NCI-H1092 (cell line): Measurements from ENCODE around the gene HSFY2.
"Not testable (repeated sequence)": the region's sequence is repeated elsewhere in the genome, so short reads cannot be mapped to it uniquely, and the experiment has no call there.

Experiments used
- DNase-seq: peaks from one replicate; lab custom pipeline; 2025; lab: John Stamatoyannopoulos, UW

HSFY2 gene

DNA sequence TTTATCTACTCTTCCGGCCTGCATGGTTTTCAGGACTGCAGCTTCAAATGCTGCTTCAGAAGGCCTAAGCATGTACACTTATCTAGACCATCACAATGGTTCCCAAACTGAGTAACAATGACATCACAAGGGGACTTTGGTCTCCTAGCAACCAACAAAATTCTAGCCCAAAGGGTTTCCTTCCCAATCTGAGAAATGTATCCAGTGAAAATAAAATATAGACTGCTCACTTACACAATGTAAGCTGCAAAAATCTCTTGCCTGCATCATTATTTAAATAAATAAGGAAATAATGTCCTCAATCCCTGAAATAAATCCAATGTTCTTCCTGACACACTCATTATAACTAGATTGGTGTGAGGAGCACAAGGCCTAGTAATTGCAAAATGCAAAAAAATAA is at the start of gene HSFY2:
Gene HSFY2 (minus strand): TSS at position 101 of the 400 bp plus-strand sequence. CDS start 117 bp downstream, outside the sequence.
- not testable (repeated sequence) for DNase-seq

DNA sequence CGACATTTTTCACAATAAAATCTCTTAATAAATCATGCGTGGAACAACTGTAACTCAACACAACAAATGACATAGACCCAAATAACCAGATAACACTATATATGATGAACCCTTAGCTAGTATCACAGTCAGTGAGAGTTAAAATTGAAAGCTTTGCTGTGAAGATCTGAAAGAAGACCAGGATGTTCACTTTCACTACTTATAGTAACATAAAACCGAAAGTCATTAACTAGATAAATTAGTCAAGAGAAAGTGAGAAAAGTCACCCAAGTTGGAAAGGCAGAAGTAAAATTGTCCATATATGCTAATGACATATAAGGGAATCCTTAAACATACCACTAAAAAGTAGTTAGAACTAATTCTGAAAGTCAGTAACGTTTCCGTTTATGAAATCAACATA is 42.2 kb upstream of the HSFY2 start:
- DNase-seq, result not testable (repeated sequence)

DNA sequence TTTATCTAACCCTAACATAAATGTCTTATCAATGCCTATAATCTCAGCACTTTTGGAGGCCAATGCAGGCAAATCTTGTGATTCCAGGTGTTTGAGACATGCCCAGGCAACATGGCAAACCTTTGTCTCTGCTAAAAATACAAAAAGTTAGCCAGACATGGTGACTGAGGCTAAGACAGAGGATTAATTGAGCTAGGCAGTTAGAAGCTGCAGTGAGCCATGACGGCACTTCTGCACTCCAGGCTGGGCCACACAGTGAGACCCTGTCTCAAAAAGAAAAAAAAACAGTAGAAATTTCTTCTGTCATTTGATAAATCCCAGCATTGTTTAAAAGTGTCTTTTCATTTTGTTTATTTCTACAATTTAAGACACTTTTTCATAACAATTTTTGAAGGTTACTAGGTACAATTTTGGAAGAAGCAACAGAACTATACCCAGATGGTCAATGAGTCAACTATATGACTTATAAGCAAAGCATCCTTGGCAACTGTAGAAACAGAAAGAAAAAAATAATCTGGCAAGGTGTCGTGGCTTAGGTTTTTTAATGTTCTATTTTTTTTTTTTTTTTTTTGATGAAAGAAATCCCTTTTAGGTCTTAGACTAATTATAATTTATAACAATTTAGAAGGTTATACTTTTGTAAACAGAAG is 15.3 kb upstream of the HSFY2 start:
- DNase-seq, result not testable (repeated sequence)

DNA sequence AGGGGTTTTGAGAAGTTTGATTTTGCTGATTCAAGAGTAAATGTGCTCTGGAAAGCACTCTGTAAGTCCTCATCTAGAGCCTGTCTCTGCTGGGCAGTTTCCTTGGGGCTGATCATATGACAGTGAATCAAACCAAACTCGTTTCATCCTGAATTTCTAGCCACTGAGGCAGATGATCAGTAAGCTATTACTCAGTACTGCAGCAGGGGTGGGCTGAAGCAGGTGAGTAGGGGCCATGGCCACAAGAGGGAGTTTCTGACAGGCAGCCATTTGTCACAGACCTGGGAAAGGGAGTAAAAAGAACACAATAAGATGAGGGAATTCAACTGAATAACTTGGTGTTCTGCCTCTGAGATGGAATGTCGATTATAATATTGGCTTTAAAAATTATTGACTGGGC is 19.5 kb downstream of the HSFY2 start:
- not testable (repeated sequence) for DNase-seq

DNA sequence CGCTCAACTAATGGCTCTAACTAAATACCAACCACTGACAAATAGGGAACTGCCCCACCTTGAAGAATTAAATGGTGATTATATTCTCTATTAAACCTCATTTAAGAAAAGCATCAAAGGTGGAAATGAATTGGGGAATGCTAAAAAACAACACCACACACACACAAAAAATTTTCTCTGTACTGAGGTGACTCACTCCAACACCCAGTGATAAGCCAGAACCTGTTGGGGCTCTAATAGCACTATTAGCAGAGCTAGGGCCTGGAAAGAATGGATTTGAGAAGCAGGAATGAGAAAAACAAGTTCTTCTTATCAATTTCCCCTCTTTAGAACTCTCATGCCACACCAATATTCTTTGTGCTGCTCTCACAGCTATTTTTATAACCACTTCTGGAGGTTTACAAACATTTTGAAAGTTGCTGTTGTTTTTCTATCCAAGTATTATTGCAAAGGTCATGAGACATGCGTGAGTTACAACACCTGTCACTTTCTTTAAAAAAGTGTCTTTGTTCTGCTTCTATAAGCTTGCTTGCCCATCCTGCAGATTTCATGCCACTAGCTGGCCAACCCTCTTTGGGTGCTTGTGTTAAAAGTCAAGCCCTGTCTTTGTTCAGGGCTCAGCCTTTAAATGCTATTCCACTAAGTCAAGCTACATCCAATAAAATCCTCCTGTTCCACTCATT is 20.3 kb downstream of the HSFY2 start:
- DNase-seq, result not testable (repeated sequence)

GRCh38 chrY:18723714-18724113 is 49.8 kb downstream of the HSFY2 start:
- DNase-seq, result not testable (repeated sequence)
